ENCODE measurements around the gene RER1.

DNA sequence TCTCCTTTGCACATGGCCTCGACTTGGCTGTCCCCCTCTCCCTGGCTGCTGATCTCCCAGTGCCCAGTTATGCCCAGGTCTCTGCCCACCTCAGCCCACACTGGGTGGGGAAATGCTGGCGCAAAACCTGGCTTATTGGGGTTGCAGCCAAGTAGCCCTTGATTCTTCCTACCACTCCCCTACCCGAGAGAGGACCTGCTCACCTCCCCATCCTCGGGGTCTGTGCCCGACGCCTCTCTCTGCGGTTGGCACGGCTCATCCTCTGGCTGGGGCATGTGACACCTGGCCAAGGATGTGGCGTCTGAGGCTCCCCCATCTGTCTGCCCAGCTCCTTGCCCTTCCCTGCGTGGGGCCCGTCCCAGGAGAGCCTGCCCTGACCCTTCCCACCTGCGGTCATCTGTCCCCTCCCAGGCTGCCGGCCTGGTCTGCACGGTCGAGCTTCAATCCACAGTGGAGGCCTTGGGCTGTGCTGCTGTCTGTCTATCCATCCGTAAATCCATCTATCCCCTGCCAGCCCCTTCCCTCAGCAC is 27.2 kb downstream of the RER1 start:
- no peak for TF ChIP-seq POLR2A (IDR thresholded peaks at IDR 0.05)
- TF ChIP-seq EP300 (IDR thresholded peaks at IDR 0.05) = no peak
